ENCODE data around the gene SLC16A3. TPM values are rescaled to one million over a fixed set of nuclear protein-coding genes. Genes with fewer than 3 reads are reported as not detected.
"Not testable (repeated sequence)": the region's sequence is repeated elsewhere in the genome, so short reads cannot be mapped to it uniquely, and the experiment has no call there.

SLC16A3 gene
- total RNA-seq, 4 donors from 2014 or later = 10.5 to 36.0 (median 21.4) TPM

- H3K27me3 ChIP-seq = no peaks in the 10 kb centered on the region
- 86 to 88% methylated on average over 14 of the region's 14 CpGs for WGBS, 2 donors
- H3K4me1 ChIP-seq = peaks cover 0 to 12% (median 2%) of the 10 kb centered on the region in 4 donors
- TF ChIP-seq POLR2A (IDR thresholded peaks at IDR 0.05) (no peak), CTCF (IDR thresholded peaks at IDR 0.05) (no peak), EP300 (IDR thresholded peaks at IDR 0.05) (no peak)
- H3K4me3 ChIP-seq = no peak overlapping the region
- H3K27ac ChIP-seq = no peak overlapping the region
- H3K36me3 ChIP-seq = peaks cover 4 to 97% (median 29%) of the 10 kb centered on the region in 3 donors
- DNase-seq (ENCODE audit: low spot score in 2 of 2) = no peak
- H3K9me3 ChIP-seq = no peaks in the 10 kb centered on the region
Observed at GRCh38 chr17:82256242-82256885, 27.5 kb downstream of the SLC16A3 start.

- WGBS, 2 donors = 39 to 58% methylated on average over 10 of the region's 10 CpGs
- Histone ChIP-seq H3K9me3 (no peaks in the 10 kb centered on the region), H3K27ac (peak overlapping the region in 2 of 4 donors; percentile 22 to 31), H3K36me3 (peaks cover 4 to 97% (median 23%) of the 10 kb centered on the region in 3 donors), H3K4me3 (no peak overlapping the region), H3K4me1 (peaks cover 0 to 12% (median 2%) of the 10 kb centered on the region in 4 donors), H3K27me3 (no peaks in the 10 kb centered on the region)
- TF ChIP-seq EP300 (IDR thresholded peaks at IDR 0.05) (no peak), POLR2A (IDR thresholded peaks at IDR 0.05) (no peak), CTCF (IDR thresholded peaks at IDR 0.05) (no peak)
- DNase-seq (ENCODE audit: low spot score in 2 of 2) = no peak
Observed at GRCh38 chr17:82257473-82257872, 28.6 kb downstream of the SLC16A3 start.

GRCh38 chr17:82258555-82258954 is 29.7 kb downstream of the SLC16A3 start:
- Histone ChIP-seq H3K4me3 (no peak overlapping the region), H3K27me3 (no peaks in the 10 kb centered on the region), H3K36me3 (peaks cover 4 to 97% (median 22%) of the 10 kb centered on the region in 3 donors), H3K27ac (no peak overlapping the region), H3K9me3 (no peaks in the 10 kb centered on the region), H3K4me1 (peaks cover 0 to 17% (median 2%) of the 10 kb centered on the region in 4 donors)
- WGBS, 2 donors = 75% methylated on average over 5 of the region's 5 CpGs
- TF ChIP-seq CTCF (IDR thresholded peaks at IDR 0.05) (no peak), EP300 (IDR thresholded peaks at IDR 0.05) (no peak), POLR2A (IDR thresholded peaks at IDR 0.05) (no peak)
- no peak for DNase-seq (ENCODE audit: low spot score in 2 of 2)

- not testable (repeated sequence) for DNase-seq (ENCODE audit: low spot score in 2 of 2); H3K4me3 ChIP-seq; H3K27ac ChIP-seq; H3K27me3 ChIP-seq; H3K9me3 ChIP-seq
- Histone ChIP-seq H3K4me1 (peaks cover 0 to 20% (median 2%) of the 10 kb centered on the region in 4 donors), H3K36me3 (peaks cover 4 to 97% (median 32%) of the 10 kb centered on the region in 3 donors)
- 91 to 95% methylated on average over 8 of the region's 8 CpGs for WGBS, 2 donors
Observed at GRCh38 chr17:82259972-82260961, 31.4 kb downstream of the SLC16A3 start.

- no peak overlapping the region for H3K4me3 ChIP-seq
- H3K27ac ChIP-seq = no peak overlapping the region
- no peak for TF ChIP-seq EP300 (IDR thresholded peaks at IDR 0.05)
- TF ChIP-seq POLR2A (IDR thresholded peaks at IDR 0.05) = no peak
- TF ChIP-seq CTCF (IDR thresholded peaks at IDR 0.05) = no peak
- no peaks in the 10 kb centered on the region for H3K27me3 ChIP-seq
- DNase-seq (ENCODE audit: low spot score in 2 of 2) = no peak
- peaks cover 4 to 87% (median 39%) of the 10 kb centered on the region in 3 donors for H3K36me3 ChIP-seq
- peaks cover 0 to 35% (median 16%) of the 10 kb centered on the region in 4 donors for H3K4me1 ChIP-seq
- 64 to 76% methylated on average over 4 of the region's 4 CpGs for WGBS, 2 donors
- H3K9me3 ChIP-seq = no peaks in the 10 kb centered on the region
Observed at GRCh38 chr17:82262344-82262743, 33.5 kb downstream of the SLC16A3 start.
